ENCODE measurements around the gene SRC. TPM values are rescaled to one million over a fixed set of nuclear protein-coding genes. Genes with fewer than 3 reads are reported as not detected.

The SRC gene
- total RNA-seq, 1 donor from 2014 or later = 72.7 TPM

- no peak for DNase-seq
- ChIA-PET POLR2A (interaction anchor here (0.5 kb wide), 1 partner anchor 98 kb away, joined by 3 read pairs; no protein-coding TSS in a partner anchor), CTCF (no interaction called here)
- no peaks in the 10 kb centered on the region for H3K36me3 Mint-ChIP-seq (ENCODE audit: low read depth)
- H3K4me1 Mint-ChIP-seq = no peaks in the 10 kb centered on the region
- H3K27ac Mint-ChIP-seq = no peak overlapping the region
- intact Hi-C loops (cut with micrococcal nuclease) = no loop called here
- H3K4me3 Mint-ChIP-seq = no peak overlapping the region
- ATAC-seq (ENCODE audit: low read depth) = no peak
- no peaks in the 10 kb centered on the region for H3K9me3 Mint-ChIP-seq
- no peak for TF ChIP-seq CTCF (IDR thresholded peaks at IDR 0.05)
- H3K27me3 Mint-ChIP-seq = peaks cover 8% of the 10 kb centered on the region
Measured at GRCh38 chr20:37443596-37443995, 97.7 kb downstream of the SRC start.

GRCh38 chr20:37445041-37445440 is 99.1 kb downstream of the SRC start:
- no peak for ATAC-seq (ENCODE audit: low read depth)
- intact Hi-C loops (cut with micrococcal nuclease) = no loop called here

GRCh38 chr20:37446286-37447032 is 100.5 kb downstream of the SRC start:
- Mint-ChIP-seq H3K27ac (no peak overlapping the region), H3K36me3 (ENCODE audit: low read depth) (no peaks in the 10 kb centered on the region), H3K9me3 (no peaks in the 10 kb centered on the region), H3K4me1 (no peaks in the 10 kb centered on the region), H3K27me3 (no peaks in the 10 kb centered on the region), H3K4me3 (no peak overlapping the region)
- no peak for ATAC-seq (ENCODE audit: low read depth)
- ChIA-PET CTCF (no interaction called here), POLR2A (no interaction called here)
- intact Hi-C loops (cut with micrococcal nuclease) = no loop called here
- no peak for DNase-seq
- no peak for TF ChIP-seq CTCF (IDR thresholded peaks at IDR 0.05)

More at GRCh38 chr20:37445041-37445440, 99.1 kb downstream of the SRC start:
- CTCF ChIA-PET = no interaction called here
- peaks cover under 1% of the 10 kb centered on the region for H3K27me3 Mint-ChIP-seq
- no peak overlapping the region for H3K27ac Mint-ChIP-seq
- no peak for TF ChIP-seq CTCF (IDR thresholded peaks at IDR 0.05)
- DNase-seq = no peak
- no peak overlapping the region for H3K4me3 Mint-ChIP-seq
- POLR2A ChIA-PET = no interaction called here
- H3K9me3 Mint-ChIP-seq = no peaks in the 10 kb centered on the region
- no peaks in the 10 kb centered on the region for H3K36me3 Mint-ChIP-seq (ENCODE audit: low read depth)
- no peaks in the 10 kb centered on the region for H3K4me1 Mint-ChIP-seq

- Mint-ChIP-seq H3K36me3 (ENCODE audit: low read depth) (no peaks in the 10 kb centered on the region), H3K9me3 (no peaks in the 10 kb centered on the region), H3K4me1 (no peaks in the 10 kb centered on the region), H3K27me3 (no peaks in the 10 kb centered on the region), H3K4me3 (no peak overlapping the region), H3K27ac (no peak overlapping the region)
- DNase-seq = no peak
- no peak for ATAC-seq (ENCODE audit: low read depth)
- ChIA-PET CTCF (no interaction called here), POLR2A (no interaction called here)
- intact Hi-C loops (cut with micrococcal nuclease) = no loop called here
- TF ChIP-seq CTCF (IDR thresholded peaks at IDR 0.05) = no peak
Measured at GRCh38 chr20:37447688-37448087, 101.7 kb downstream of the SRC start.

GRCh38 chr20:37449276-37449675 is 103.3 kb downstream of the SRC start:
- Mint-ChIP-seq H3K27ac (no peak overlapping the region), H3K36me3 (ENCODE audit: low read depth) (no peaks in the 10 kb centered on the region), H3K4me1 (no peaks in the 10 kb centered on the region), H3K4me3 (no peak overlapping the region), H3K9me3 (peaks cover 4% of the 10 kb centered on the region), H3K27me3 (peaks cover 9% of the 10 kb centered on the region)
- TF ChIP-seq CTCF (IDR thresholded peaks at IDR 0.05) = no peak
- CTCF ChIA-PET = no interaction called here
- POLR2A ChIA-PET = no interaction called here
- intact Hi-C loops (cut with micrococcal nuclease) = no loop called here
- ATAC-seq (ENCODE audit: low read depth) = no peak
- DNase-seq = no peak
